ENCODE data around the gene HDAC4. TPM values are rescaled to one million over a fixed set of nuclear protein-coding genes. Genes with fewer than 3 reads are reported as not detected.

The HDAC4 gene
- total and polyA plus RNA-seq, 2 of the 8 experiments (the other 6 are each of a cell fraction or from before 2014, with no cell fraction given), result 15.4 to 31.5 TPM

GRCh38 chr2:239305222-239305575 is 95.6 kb downstream of the HDAC4 start:
- no peak overlapping the region for H4K8ac ChIP-seq (ENCODE audit: extremely low read depth, insufficient read depth, low read length)
- H3K27ac ChIP-seq (ENCODE audit: low read depth, low read length), result peak overlapping the region; percentile 23; the same call in 1 of the 2 replicates
- CTCF ChIA-PET (ENCODE audit: partially characterized antibody), result interaction anchor here (1.2 to 4.6 kb wide), 2 partner anchors 50 to 162 kb away, joined by 3 to 20 read pairs; no protein-coding TSS in a partner anchor
- no peak overlapping the region for H2BK12ac ChIP-seq (ENCODE audit: low read depth, low read length)
- no peak overlapping the region for H4K91ac ChIP-seq (replicated peaks; ENCODE audit: insufficient read length, low read length)
- peaks cover 0 to 95% of the 10 kb centered on the region in 2 experiments; a peak in 2 of 4 replicates for H3K79me2 ChIP-seq (ENCODE audit: control insufficient read depth in 1 of 2, insufficient read depth in 2 of 2, low read length in 2 of 2)
- no peaks in the 10 kb centered on the region for H3K9me3 ChIP-seq (ENCODE audit: insufficient read depth in 2 of 2, low read depth in 1 of 2, low read length in 1 of 2)
- no peak overlapping the region for H2BK120ac ChIP-seq (replicated peaks; ENCODE audit: low read depth, low read length)
- H3K4me3 ChIP-seq (ENCODE audit: extremely low read depth in 1 of 4, insufficient read depth in 2 of 4, low read depth in 3 of 4, low read length in 4 of 4), result no peak overlapping the region
- H3K9ac ChIP-seq (replicated peaks in 1 of 4; ENCODE audit: extremely low read depth in 1 of 4, low read depth in 3 of 4, low read length in 3 of 4), result no peak overlapping the region
- no peak overlapping the region for H2BK15ac ChIP-seq (ENCODE audit: low read length)
- no peak overlapping the region for H3K4me2 ChIP-seq (ENCODE audit: insufficient read depth in 1 of 2, low read depth in 2 of 2, low read length in 2 of 2)
- no peak overlapping the region for H3K4ac ChIP-seq (replicated peaks; ENCODE audit: insufficient read length, low read depth, low read length)
- peaks cover 14% of the 10 kb centered on the region; the same call in 1 of the 2 replicates for H3K79me1 ChIP-seq (ENCODE audit: low read depth, low read length)
- H3K23ac ChIP-seq (ENCODE audit: insufficient read length), result no peak overlapping the region
- H3K18ac ChIP-seq (ENCODE audit: extremely low read depth, low read length), result no peak overlapping the region
- FAIRE-seq (no peak), DNase-seq (ENCODE audit: low read depth in 1 of 2, low spot score in 2 of 2) (no peak)
- H3K14ac ChIP-seq (ENCODE audit: insufficient read length), result no peak overlapping the region
- no peak overlapping the region for H4K5ac ChIP-seq (ENCODE audit: insufficient read length, low read depth, low read length)
- no peaks in the 10 kb centered on the region for H3K23me2 ChIP-seq (ENCODE audit: low read depth, low read length)
- TF ChIP-seq JUND (IDR thresholded peaks at IDR 0.05; ENCODE audit: low read length) (no peak), RXRA (IDR thresholded peaks at IDR 0.05; ENCODE audit: insufficient read depth, low read depth, low read length) (no peak), SIX5 (IDR thresholded peaks at IDR 0.05; ENCODE audit: low read depth, low read length) (no peak), SUZ12 (IDR thresholded peaks at IDR 0.05; ENCODE audit: low read length) (no peak), PHF8 (conservative IDR thresholded peaks at IDR 0.05; ENCODE audit: low read depth, low read length) (no peak), EP300 (IDR thresholded peaks at IDR 0.05; ENCODE audit: borderline replicate concordance in 1 of 2, low read depth in 2 of 2, low read length in 2 of 2) (no peak), HDAC6 (IDR thresholded peaks at IDR 0.05; ENCODE audit: low read depth, low read length) (no peak), NANOG (IDR thresholded peaks at IDR 0.05; ENCODE audit: insufficient read depth, low read depth, low read length, poor library complexity, severe bottlenecking) (no peak)
- TF ChIP-seq, protein P1, sequence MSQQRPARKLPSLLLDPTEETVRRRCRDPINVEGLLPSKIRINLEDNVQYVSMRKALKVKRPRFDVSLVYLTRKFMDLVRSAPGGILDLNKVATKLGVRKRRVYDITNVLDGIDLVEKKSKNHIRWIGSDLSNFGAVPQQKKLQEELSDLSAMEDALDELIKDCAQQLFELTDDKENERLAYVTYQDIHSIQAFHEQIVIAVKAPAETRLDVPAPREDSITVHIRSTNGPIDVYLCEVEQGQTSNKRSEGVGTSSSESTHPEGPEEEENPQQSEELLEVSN (IDR thresholded peaks at IDR 0.05), result no peak
- TF ChIP-seq, protein P2, sequence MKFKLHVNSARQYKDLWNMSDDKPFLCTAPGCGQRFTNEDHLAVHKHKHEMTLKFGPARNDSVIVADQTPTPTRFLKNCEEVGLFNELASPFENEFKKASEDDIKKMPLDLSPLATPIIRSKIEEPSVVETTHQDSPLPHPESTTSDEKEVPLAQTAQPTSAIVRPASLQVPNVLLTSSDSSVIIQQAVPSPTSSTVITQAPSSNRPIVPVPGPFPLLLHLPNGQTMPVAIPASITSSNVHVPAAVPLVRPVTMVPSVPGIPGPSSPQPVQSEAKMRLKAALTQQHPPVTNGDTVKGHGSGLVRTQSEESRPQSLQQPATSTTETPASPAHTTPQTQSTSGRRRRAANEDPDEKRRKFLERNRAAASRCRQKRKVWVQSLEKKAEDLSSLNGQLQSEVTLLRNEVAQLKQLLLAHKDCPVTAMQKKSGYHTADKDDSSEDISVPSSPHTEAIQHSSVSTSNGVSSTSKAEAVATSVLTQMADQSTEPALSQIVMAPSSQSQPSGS (IDR thresholded peaks at IDR 0.05; ENCODE audit: low read length), result no peak
- 87% methylated on average over 11 of the region's 11 CpGs; no CpG with 5 or more reads in 1 of the 2 experiments for WGBS, 2 experiments (ENCODE audit: extremely low coverage in 1 of 2, insufficient coverage in 1 of 2, insufficient read length in 1 of 2, insufficient replicate concordance in 2 of 2, low coverage in 1 of 2, low lambda C conversion rate in 2 of 2, missing lambda C conversion rate in 1 of 2)
- H3K36me3 ChIP-seq (ENCODE audit: control insufficient read depth in 2 of 4, insufficient read depth in 4 of 4, low read length in 3 of 4), result no peaks in the 10 kb centered on the region
- H4K20me1 ChIP-seq (replicated peaks in 1 of 2; ENCODE audit: control insufficient read depth in 1 of 2, insufficient read depth in 2 of 2, low read length in 2 of 2), result peaks cover 6 to 9% of the 10 kb centered on the region in 2 experiments
- H2BK20ac ChIP-seq (ENCODE audit: low read length), result no peak overlapping the region
- no peak overlapping the region for H2AK5ac ChIP-seq (ENCODE audit: low read depth, low read length)
- H3K4me1 ChIP-seq (replicated peaks in 1 of 4; ENCODE audit: control insufficient read depth in 3 of 4, insufficient read depth in 4 of 4, low read length in 3 of 4), result peaks cover 0 to 19% (median 8%) of the 10 kb centered on the region in 4 experiments; a peak in 5 of 7 replicates
- no peak overlapping the region for H2AFZ ChIP-seq (ENCODE audit: low read length)
- H3K27me3 ChIP-seq (replicated peaks in 1 of 4; ENCODE audit: control insufficient read depth in 3 of 4, extremely low read depth in 1 of 4, insufficient read depth in 3 of 4, low read length in 3 of 4), result no peaks in the 10 kb centered on the region
- POLR2A ChIA-PET (ENCODE audit: partially characterized antibody), result interaction anchor here (1.3 to 1.4 kb wide), 2 partner anchors 14 to 96 kb away, joined by 3 to 4 read pairs; partner anchors contain the start of gene HDAC4
- H3K56ac ChIP-seq (replicated peaks; ENCODE audit: insufficient read length, low read depth, low read length), result no peak overlapping the region
- no peak overlapping the region; the same call in 1 of the 2 replicates for H2BK5ac ChIP-seq (ENCODE audit: low read depth, low read length)

Measured in H1 (cell line).